RCC 7860 (cell line): Measurements from ENCODE around the gene APOBEC3H.
A peak's percentile ranks its signal among the peaks of the same experiment; 100 is the strongest.

Experiments used
- DNase-seq: peaks from one replicate; pipeline ENCODE4 v3.0.0-alpha.2; 2015; ENCODE audit warnings: low spot score
- FAIRE-seq: peaks from 2 replicates; lab custom pipeline; 2012; peaks lifted over from hg19 to GRCh38; lab: Jason Lieb, UNC

Gene APOBEC3H

GRCh38 chr22:39080052-39080762, 16.8 kb upstream of the APOBEC3H start:
- DNase-seq (no peak), FAIRE-seq (no peak)

- no peak for FAIRE-seq
- no peak for DNase-seq
These were observed 16.0 kb upstream of the APOBEC3H start for GRCh38 chr22:39081016-39081415.

- DNase-seq (no peak), FAIRE-seq (no peak)
These were observed 15.4 kb upstream of the APOBEC3H start for GRCh38 chr22:39081598-39081997.

- DNase-seq: no peak
- no peak for FAIRE-seq
These were observed 13.6 kb upstream of the APOBEC3H start for GRCh38 chr22:39083212-39084165.

GRCh38 chr22:39084666-39085065, 12.4 kb upstream of the APOBEC3H start:
- no peak for FAIRE-seq
- no peak for DNase-seq

- FAIRE-seq: no peak
- DNase-seq: no peak
These were observed 9.9 kb upstream of the APOBEC3H start for GRCh38 chr22:39087098-39087497.

- FAIRE-seq: no peak
These were observed 9.0 kb upstream of the APOBEC3H start for GRCh38 chr22:39087881-39088684.

GRCh38 chr22:39088685-39089032, 8.4 kb upstream of the APOBEC3H start:
- DNase-seq (no peak), FAIRE-seq (no peak)

More at GRCh38 chr22:39087881-39088684, 9.0 kb upstream of the APOBEC3H start:
- no peak for DNase-seq

- no peak for FAIRE-seq
- DNase-seq: no peak
These were observed 7.1 kb upstream of the APOBEC3H start for GRCh38 chr22:39089928-39090327.

- FAIRE-seq (no peak), DNase-seq (peak; percentile 33)
These were observed 6.5 kb upstream of the APOBEC3H start for GRCh38 chr22:39090426-39091064.

GRCh38 chr22:39091126-39092081, 5.6 kb upstream of the APOBEC3H start:
- FAIRE-seq (no peak), DNase-seq (no peak)

- no peak for FAIRE-seq
- no peak for DNase-seq
These were observed 4.8 kb upstream of the APOBEC3H start for GRCh38 chr22:39092111-39092862.

GRCh38 chr22:39094717-39095389, 2.2 kb upstream of the APOBEC3H start:
- FAIRE-seq: no peak

GRCh38 chr22:39095971-39096370, 1.1 kb upstream of the APOBEC3H start:
- DNase-seq (no peak), FAIRE-seq (no peak)

More at GRCh38 chr22:39094717-39095389, 2.2 kb upstream of the APOBEC3H start:
- DNase-seq: no peak

- no peak for DNase-seq
- no peak for FAIRE-seq
These were observed 982 bp downstream of the APOBEC3H start for GRCh38 chr22:39098026-39098425.

GRCh38 chr22:39098576-39098975, 1.5 kb downstream of the APOBEC3H start:
- FAIRE-seq: no peak
- no peak for DNase-seq

GRCh38 chr22:39101226-39101625, 4.2 kb downstream of the APOBEC3H start:
- FAIRE-seq: no peak
- no peak for DNase-seq

GRCh38 chr22:39103431-39103830, 6.4 kb downstream of the APOBEC3H start:
- FAIRE-seq (no peak), DNase-seq (no peak)
